ENCODE measurements around the gene SRM. TPM values are rescaled to one million over a fixed set of nuclear protein-coding genes. Genes with fewer than 3 reads are reported as not detected.
"Not testable (repeated sequence)": the region's sequence is repeated elsewhere in the genome, so short reads cannot be mapped to it uniquely, and the experiment has no call there.

The SRM gene
- total RNA-seq, 1 experiment from 2014 or later, result 249 TPM

GRCh38 chr1:11019971-11020370 is 39.8 kb downstream of the SRM start:
- DNase-seq (ENCODE audit: low read depth, low spot score) (no peak), ATAC-seq (no peak)
- CTCF ChIA-PET, result no interaction called here
- H3K9me3 ChIP-seq (ENCODE audit: control insufficient read depth, insufficient read depth, low read depth, low read length), result no peaks in the 10 kb centered on the region
- TF ChIP-seq REST (IDR thresholded peaks at IDR 0.05; ENCODE audit: insufficient read depth in 1 of 2, low read depth in 2 of 2, low read length in 1 of 2) (no peak), POLR2AphosphoS5 (IDR thresholded peaks at IDR 0.05; ENCODE audit: low read depth, low read length) (no peak), SIN3A (IDR thresholded peaks at IDR 0.05; ENCODE audit: borderline replicate concordance, insufficient read depth, low read depth, low read length) (no peak), TCF7L2 (IDR thresholded peaks at IDR 0.05; ENCODE audit: low read depth, low read length) (no peak), CTCF (IDR thresholded peaks at IDR 0.05) (no peak)
- no peak overlapping the region for H3K27ac ChIP-seq (ENCODE audit: low read length)
- no peaks in the 10 kb centered on the region for H3K4me1 ChIP-seq (ENCODE audit: control insufficient read depth, insufficient read depth, low read length)
- peaks cover 43% of the 10 kb centered on the region for H3K36me3 ChIP-seq (ENCODE audit: control insufficient read depth, insufficient read depth, low read length)
- in situ Hi-C loops (cut with HindIII; ENCODE audit: low pct_unique_long_range_greater_than_20kb, low sequenced_read_pairs) (no loop called here), intact Hi-C loops (cut with micrococcal nuclease; ENCODE audit: unreplicated experiment) (no loop called here)
- no peak overlapping the region for H3K4me3 ChIP-seq (ENCODE audit: low read depth in 2 of 2, low read length in 2 of 2)
- no TSS peak for BruUV-seq (replicated peaks)
- POLR2A ChIA-PET, result no interaction called here
- no peaks in the 10 kb centered on the region for H3K27me3 ChIP-seq (ENCODE audit: control insufficient read depth, insufficient read depth, low read length)

GRCh38 chr1:11019358-11019757 is 40.5 kb downstream of the SRM start:
- ATAC-seq; H3K27ac ChIP-seq (ENCODE audit: low read length); intact Hi-C loops (cut with micrococcal nuclease; ENCODE audit: unreplicated experiment); in situ Hi-C loops (cut with HindIII; ENCODE audit: low pct_unique_long_range_greater_than_20kb, low sequenced_read_pairs); POLR2A ChIA-PET; H3K9me3 ChIP-seq (ENCODE audit: control insufficient read depth, insufficient read depth, low read depth, low read length); BruUV-seq (replicated peaks); CTCF ChIA-PET; DNase-seq (ENCODE audit: low read depth, low spot score); H3K27me3 ChIP-seq (ENCODE audit: control insufficient read depth, insufficient read depth, low read length); H3K4me3 ChIP-seq (ENCODE audit: low read depth in 2 of 2, low read length in 2 of 2); H3K4me1 ChIP-seq (ENCODE audit: control insufficient read depth, insufficient read depth, low read length): not testable (repeated sequence)
- H3K36me3 ChIP-seq (ENCODE audit: control insufficient read depth, insufficient read depth, low read length), result peaks cover 39% of the 10 kb centered on the region

- H3K4me1 ChIP-seq (ENCODE audit: control insufficient read depth, insufficient read depth, low read length), result peaks cover 9% of the 10 kb centered on the region
- H3K36me3 ChIP-seq (ENCODE audit: control insufficient read depth, insufficient read depth, low read length), result peaks cover 25% of the 10 kb centered on the region
- H3K27ac ChIP-seq (ENCODE audit: low read length), result peak overlapping the region; percentile 97
- peak overlapping the region; percentile 83 to 96 for H3K4me3 ChIP-seq (ENCODE audit: low read depth in 2 of 2, low read length in 2 of 2)
- ChIA-PET CTCF (no interaction called here), POLR2A (interaction anchor here (1.2 kb wide), 1 partner anchor 27 kb away, joined by 3 read pairs; no protein-coding TSS in a partner anchor)
- no peak for DNase-seq (ENCODE audit: low read depth, low spot score)
- 0 out of 2 replicates have a peak, but pooled peaks have one; percentile 2 for TF ChIP-seq SIN3A (IDR thresholded peaks at IDR 0.05; ENCODE audit: borderline replicate concordance, insufficient read depth, low read depth, low read length)
- no peak for TF ChIP-seq POLR2AphosphoS5 (IDR thresholded peaks at IDR 0.05; ENCODE audit: low read depth, low read length)
- no TSS peak for BruUV-seq (replicated peaks)
- in situ Hi-C loops (cut with HindIII; ENCODE audit: low pct_unique_long_range_greater_than_20kb, low sequenced_read_pairs) (no loop called here), intact Hi-C loops (cut with micrococcal nuclease; ENCODE audit: unreplicated experiment) (no loop called here)
- ATAC-seq, result peak; percentile 27
- H3K27me3 ChIP-seq (ENCODE audit: control insufficient read depth, insufficient read depth, low read length), result no peaks in the 10 kb centered on the region
- no peaks in the 10 kb centered on the region for H3K9me3 ChIP-seq (ENCODE audit: control insufficient read depth, insufficient read depth, low read depth, low read length)
Observed at GRCh38 chr1:11013160-11013531, 46.7 kb downstream of the SRM start.
